HEK293 (cell line): ENCODE data around the gene SMARCB1.

Source experiments
- BCL11B ChIP-seq: fragments of 450-650 bp; formaldehyde crosslinking; IDR thresholded peaks from 2 replicates; pipeline ENCODE4 v1.5.1; 2016; ENCODE audit warnings: low read depth, missing biosample characterization, missing genetic modification characterization
- HIC1 ChIP-seq: fragments of 450-650 bp; formaldehyde crosslinking; IDR thresholded peaks from 2 replicates; pipeline ENCODE4 v1.5.1; 2016; ENCODE audit warnings: missing biosample characterization, missing genetic modification characterization
- KLF1 ChIP-seq: fragments of 450-650 bp; formaldehyde crosslinking; IDR thresholded peaks from 2 replicates; pipeline ENCODE4 v1.5.1; 2016; ENCODE audit warnings: missing biosample characterization, missing genetic modification characterization
- KLF10 ChIP-seq: fragments of 450-650 bp; IDR thresholded peaks from 2 replicates; pipeline ENCODE4 v1.5.1; 2018; ENCODE audit warnings: missing biosample characterization, mild to moderate bottlenecking, missing genetic modification characterization
- REST ChIP-seq: fragments of 450-650 bp; formaldehyde crosslinking; IDR thresholded peaks from 2 replicates; pipeline ENCODE4 v1.5.1; 2016; ENCODE audit warnings: missing biosample characterization, missing genetic modification characterization
- SALL2 ChIP-seq: fragments of 450-650 bp; formaldehyde crosslinking; IDR thresholded peaks from 2 replicates; pipeline ENCODE4 v1.5.0; 2017; ENCODE audit warnings: missing biosample characterization, mild to moderate bottlenecking, missing genetic modification characterization, borderline replicate concordance
- SP2 ChIP-seq: fragments of 450-650 bp; formaldehyde crosslinking; IDR thresholded peaks from 2 replicates; pipeline ENCODE4 v1.5.1; 2016; ENCODE audit warnings: missing biosample characterization, missing genetic modification characterization
- TSHZ1 ChIP-seq: fragments of 450-650 bp; formaldehyde crosslinking; IDR thresholded peaks from 2 replicates; pipeline ENCODE4 v1.5.1; 2016; ENCODE audit warnings: missing biosample characterization, missing genetic modification characterization, borderline replicate concordance
- ZNF19 ChIP-seq: fragments of 450-650 bp; formaldehyde crosslinking; IDR thresholded peaks from 2 replicates; pipeline ENCODE4; 2016; ENCODE audit warnings: missing biosample characterization, missing genetic modification characterization, low read depth
- ZNF366 ChIP-seq: fragments of 450-650 bp; formaldehyde crosslinking; conservative IDR thresholded peaks from 2 replicates; pipeline ENCODE4 v1.5.1; 2016; ENCODE audit warnings: missing biosample characterization, missing genetic modification characterization
- ZNF561 ChIP-seq: fragments of 450-650 bp; IDR thresholded peaks from 2 replicates; pipeline ENCODE4 v1.5.1; 2018; ENCODE audit warnings: missing biosample characterization, missing genetic modification characterization, borderline replicate concordance
- ZNF626 ChIP-seq: fragments of 450-650 bp; sonication (Bioruptor Pico); formaldehyde crosslinking; IDR thresholded peaks from 2 replicates; pipeline ENCODE4 v1.5.1; 2018; ENCODE audit warnings: missing biosample characterization, missing genetic modification characterization, inconsistent platforms
- ZNF704 ChIP-seq: fragments of 450-650 bp; formaldehyde crosslinking; IDR thresholded peaks from 2 replicates; pipeline ENCODE4 v1.5.1; 2016; ENCODE audit warnings: missing biosample characterization, missing genetic modification characterization
- ZNF830 ChIP-seq: fragments of 450-650 bp; IDR thresholded peaks from 2 replicates; pipeline ENCODE4 v1.5.0; 2018; ENCODE audit warnings: missing biosample characterization, missing genetic modification characterization, low read depth, mild to moderate bottlenecking, moderate library complexity
- ZNF837 ChIP-seq: fragments of 450-650 bp; formaldehyde crosslinking; IDR thresholded peaks from 2 replicates; pipeline ENCODE4 v1.5.1; 2016; ENCODE audit warnings: missing biosample characterization, missing genetic modification characterization

Gene SMARCB1

GRCh38 chr22:23767673-23768548, 18.9 kb upstream of the SMARCB1 start, which contains the start of gene CHCHD10 (continued):
- TF ChIP-seq REST (no peak), TSHZ1 (tag by site-specific recombination) (no peak), ZNF19 (tag by site-specific recombination) (no peak), SALL2 (no peak), ZNF830 (tag by site-specific recombination) (no peak), BCL11B (peak; percentile 81; the same call in 1 of the 2 replicates), ZNF704 (tag by site-specific recombination) (no peak), ZNF561 (tag by site-specific recombination) (peak; percentile 30; the same call in 1 of the 2 replicates), ZNF366 (peak; percentile 72), HIC1 (tag by site-specific recombination) (peak; percentile 83), ZNF837 (no peak), ZNF626 (no peak), SP2 (tag by site-specific recombination) (peak; percentile 81), KLF1 (tag by site-specific recombination) (peak; percentile 81), KLF10 (tag by site-specific recombination) (peak; percentile 89)
